HG02885 (cell line): Measurements from ENCODE around the gene CCN5.
"Not testable (repeated sequence)": the region's sequence is repeated elsewhere in the genome, so short reads cannot be mapped to it uniquely, and the experiment has no call there.

Experiments used
- ATAC-seq: cut with Tn5 transposase; IDR thresholded peaks from one replicate; pipeline ENCODE4 v1.9.1; 2021; ENCODE audit warnings: mild to moderate bottlenecking; ENCODE audit not compliant: unreplicated experiment, poor library complexity

Gene CCN5

GRCh38 chr20:44752099-44752931, 37.1 kb downstream of the CCN5 start:
- no peak for ATAC-seq

GRCh38 chr20:44754554-44754953, 39.4 kb downstream of the CCN5 start:
- no peak for ATAC-seq

- ATAC-seq: no peak
Observed at GRCh38 chr20:44756011-44756688, 41.0 kb downstream of the CCN5 start.

- no peak for ATAC-seq
Observed at GRCh38 chr20:44756956-44757355, 41.8 kb downstream of the CCN5 start.

- ATAC-seq: no peak
Observed at GRCh38 chr20:44758247-44759101, 43.3 kb downstream of the CCN5 start.

GRCh38 chr20:44759595-44759994, 44.4 kb downstream of the CCN5 start:
- no peak for ATAC-seq

GRCh38 chr20:44761423-44761822, 46.3 kb downstream of the CCN5 start:
- no peak for ATAC-seq

- no peak for ATAC-seq
Observed at GRCh38 chr20:44762466-44763140, 47.4 kb downstream of the CCN5 start.

GRCh38 chr20:44763798-44764197, 48.6 kb downstream of the CCN5 start:
- not testable (repeated sequence) for ATAC-seq

- ATAC-seq: no peak
Observed at GRCh38 chr20:44765091-44765490, 49.9 kb downstream of the CCN5 start.

GRCh38 chr20:44765701-44766347, 50.7 kb downstream of the CCN5 start:
- ATAC-seq: no peak

GRCh38 chr20:44768256-44768655, 53.1 kb downstream of the CCN5 start:
- ATAC-seq: no peak

GRCh38 chr20:44768854-44769480, 53.8 kb downstream of the CCN5 start:
- no peak for ATAC-seq

GRCh38 chr20:44769481-44769863, 54.3 kb downstream of the CCN5 start:
- ATAC-seq: no peak

GRCh38 chr20:44770484-44771171, 55.5 kb downstream of the CCN5 start:
- no peak for ATAC-seq

- no peak for ATAC-seq
Observed at GRCh38 chr20:44771172-44771535, 56.0 kb downstream of the CCN5 start.

- ATAC-seq: no peak
Observed at GRCh38 chr20:44772636-44773035, 57.5 kb downstream of the CCN5 start.

- ATAC-seq: no peak
Observed at GRCh38 chr20:44773070-44773829, 58.1 kb downstream of the CCN5 start.
